LNCaP clone FGC (cell line): ENCODE results near the gene KCNQ2.

Source experiments
- DNase-seq: peaks from one replicate; pipeline ENCODE4 v3.0.0-alpha.2; 2011; ENCODE audit warnings: low read depth
- H3K4me3 ChIP-seq: 2 replicates; pipeline ENCODE4 v1.5.1; 2011; ENCODE audit warnings: mild to moderate bottlenecking, low read depth, low read length, control low read depth
- TF ChIP-seq, protein P1 (sequence below): IDR thresholded peaks from 2 replicates; pipeline ENCODE4 v1.5.1; 2012; ENCODE audit warnings: mild to moderate bottlenecking; ENCODE audit not compliant: control insufficient read depth, insufficient read depth; ENCODE audit errors: extremely low read depth

Gene KCNQ2

DNA sequence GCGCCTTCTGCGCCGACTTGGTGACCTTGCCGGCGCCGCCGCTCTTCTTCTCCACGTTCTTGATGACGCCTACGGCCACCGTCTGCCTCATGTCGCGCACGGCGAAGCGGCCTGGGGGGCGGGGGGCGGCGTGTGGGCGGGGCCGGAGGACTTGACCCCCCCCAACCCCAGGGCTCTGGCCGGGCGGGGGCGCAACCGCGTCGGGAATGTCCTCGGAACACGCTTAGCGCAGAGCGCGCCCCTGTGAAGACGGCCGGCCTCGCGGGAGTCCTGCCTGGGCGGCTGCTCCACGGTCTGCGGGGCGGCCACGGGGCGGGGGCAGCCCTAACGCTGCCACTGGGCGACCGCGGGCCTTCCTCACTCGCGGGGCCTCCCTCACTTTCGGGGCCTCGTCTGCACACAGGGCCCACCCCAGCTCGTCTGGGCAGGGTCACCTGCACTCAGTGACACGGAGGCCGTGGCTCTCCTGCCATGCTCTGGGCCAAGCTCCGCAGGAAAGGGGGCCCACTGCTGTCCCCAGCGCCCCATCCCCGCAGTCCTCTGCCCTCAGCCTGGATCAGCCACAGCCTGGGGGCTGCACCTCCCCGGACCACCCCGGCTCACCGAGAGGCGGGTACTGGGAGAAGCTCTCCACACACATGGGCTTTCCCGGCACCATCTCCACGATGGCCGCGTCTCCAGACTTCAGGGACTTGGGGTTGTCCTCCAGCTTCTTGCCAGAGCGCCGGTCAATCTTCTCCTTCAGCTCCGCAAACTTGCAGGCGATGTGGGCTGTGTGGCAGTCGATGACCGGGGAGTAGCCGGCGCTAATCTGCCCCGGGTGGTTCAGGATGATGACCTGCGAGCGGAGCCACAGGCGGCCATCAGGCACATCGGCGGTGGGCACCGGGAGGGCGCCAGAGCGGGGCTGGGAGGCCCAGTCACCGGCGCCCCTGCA, 16.1 kb upstream of the KCNQ2 start:
- TF ChIP-seq, protein P1, sequence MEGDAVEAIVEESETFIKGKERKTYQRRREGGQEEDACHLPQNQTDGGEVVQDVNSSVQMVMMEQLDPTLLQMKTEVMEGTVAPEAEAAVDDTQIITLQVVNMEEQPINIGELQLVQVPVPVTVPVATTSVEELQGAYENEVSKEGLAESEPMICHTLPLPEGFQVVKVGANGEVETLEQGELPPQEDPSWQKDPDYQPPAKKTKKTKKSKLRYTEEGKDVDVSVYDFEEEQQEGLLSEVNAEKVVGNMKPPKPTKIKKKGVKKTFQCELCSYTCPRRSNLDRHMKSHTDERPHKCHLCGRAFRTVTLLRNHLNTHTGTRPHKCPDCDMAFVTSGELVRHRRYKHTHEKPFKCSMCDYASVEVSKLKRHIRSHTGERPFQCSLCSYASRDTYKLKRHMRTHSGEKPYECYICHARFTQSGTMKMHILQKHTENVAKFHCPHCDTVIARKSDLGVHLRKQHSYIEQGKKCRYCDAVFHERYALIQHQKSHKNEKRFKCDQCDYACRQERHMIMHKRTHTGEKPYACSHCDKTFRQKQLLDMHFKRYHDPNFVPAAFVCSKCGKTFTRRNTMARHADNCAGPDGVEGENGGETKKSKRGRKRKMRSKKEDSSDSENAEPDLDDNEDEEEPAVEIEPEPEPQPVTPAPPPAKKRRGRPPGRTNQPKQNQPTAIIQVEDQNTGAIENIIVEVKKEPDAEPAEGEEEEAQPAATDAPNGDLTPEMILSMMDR, result no peak
- no peak overlapping the region for H3K4me3 ChIP-seq
- no peak for DNase-seq

DNA sequence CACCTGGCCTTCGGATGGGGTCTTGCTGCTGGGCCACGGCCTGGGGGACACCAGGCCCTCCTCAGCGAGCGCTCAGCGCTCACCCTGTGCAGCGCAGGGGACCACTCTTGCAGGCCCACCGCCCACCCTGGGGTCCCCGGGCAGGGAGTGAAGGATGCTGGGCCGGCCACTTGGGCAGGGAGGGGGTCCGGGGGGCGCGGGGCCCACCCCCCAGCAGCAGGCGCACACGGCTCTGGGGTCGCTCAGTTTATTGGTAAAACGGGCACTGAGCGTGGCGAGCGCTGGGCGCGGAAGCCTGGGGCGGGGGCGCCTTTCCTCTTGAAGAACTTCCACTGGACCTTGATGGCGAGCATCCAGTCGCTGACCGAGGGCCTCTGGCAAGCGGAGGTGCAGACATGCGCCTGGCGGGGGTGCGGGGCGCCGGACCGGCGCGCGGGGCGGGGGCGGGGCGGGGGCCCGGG, 15.4 kb upstream of the KCNQ2 start:
- no peak for DNase-seq
- TF ChIP-seq, protein P1, result no peak
- H3K4me3 ChIP-seq, result no peak overlapping the region

DNA sequence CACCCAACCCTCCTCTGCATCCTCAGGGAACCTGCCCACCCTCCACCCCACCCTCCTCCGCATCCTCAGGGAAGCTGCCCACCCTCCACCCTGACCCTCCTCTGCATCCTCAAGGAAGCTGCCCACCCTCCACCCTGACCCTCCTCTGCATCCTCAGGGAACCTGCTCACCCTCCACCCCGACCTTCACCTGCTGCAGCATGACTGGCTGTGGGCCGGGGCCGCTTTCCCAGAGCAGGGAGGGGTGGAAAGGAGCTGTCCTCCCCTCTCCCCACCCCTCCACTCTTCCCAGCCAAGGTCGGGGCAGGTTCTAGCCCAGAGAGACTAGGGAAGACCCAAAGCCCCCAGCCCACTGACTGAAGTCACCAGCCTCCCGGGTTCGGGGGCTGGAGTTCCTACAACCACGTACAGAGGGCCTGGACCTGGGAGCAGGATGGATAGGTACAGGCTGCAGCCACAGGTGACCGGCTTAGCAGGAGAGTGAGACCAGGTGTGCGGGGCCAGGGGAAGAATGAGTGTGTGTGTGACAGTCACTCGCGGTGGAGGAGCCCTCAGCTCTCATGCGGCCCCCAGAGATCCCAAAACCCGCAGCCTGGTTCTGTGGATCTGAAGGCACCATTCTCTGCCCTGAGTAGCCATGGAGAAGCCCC, 14.8 kb upstream of the KCNQ2 start:
- no peak overlapping the region for H3K4me3 ChIP-seq
- TF ChIP-seq, protein P1, result no peak
- no peak for DNase-seq

DNA sequence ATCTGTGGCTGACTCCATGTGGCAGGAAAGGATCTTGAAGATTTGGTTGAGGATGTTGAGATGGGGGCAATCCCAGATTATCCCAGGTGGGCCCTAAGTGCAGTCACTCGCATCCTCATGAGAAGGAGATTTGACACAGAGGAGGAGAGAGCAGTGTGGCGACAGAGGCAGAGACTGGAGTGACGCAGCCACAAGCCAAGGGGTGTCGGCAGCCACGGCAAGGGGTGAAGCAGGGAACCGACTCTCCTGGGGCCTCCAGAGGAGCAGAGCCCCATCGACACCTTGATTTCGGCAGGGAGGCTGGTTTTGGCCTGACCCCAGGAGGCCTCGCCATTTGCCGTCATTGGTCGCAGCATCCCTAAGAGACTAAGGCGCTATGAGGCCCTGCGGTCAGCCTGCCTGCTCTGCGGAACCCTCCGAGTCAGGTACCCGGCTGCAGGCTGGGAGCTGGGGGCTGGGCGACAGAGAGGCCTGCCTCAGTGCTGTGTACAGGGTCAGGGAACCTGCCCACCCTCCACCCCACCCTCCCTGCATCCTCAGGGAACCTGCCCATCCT, 13.9 kb upstream of the KCNQ2 start:
- H3K4me3 ChIP-seq, result no peak overlapping the region
- DNase-seq, result no peak
- TF ChIP-seq, protein P1, result no peak

DNA sequence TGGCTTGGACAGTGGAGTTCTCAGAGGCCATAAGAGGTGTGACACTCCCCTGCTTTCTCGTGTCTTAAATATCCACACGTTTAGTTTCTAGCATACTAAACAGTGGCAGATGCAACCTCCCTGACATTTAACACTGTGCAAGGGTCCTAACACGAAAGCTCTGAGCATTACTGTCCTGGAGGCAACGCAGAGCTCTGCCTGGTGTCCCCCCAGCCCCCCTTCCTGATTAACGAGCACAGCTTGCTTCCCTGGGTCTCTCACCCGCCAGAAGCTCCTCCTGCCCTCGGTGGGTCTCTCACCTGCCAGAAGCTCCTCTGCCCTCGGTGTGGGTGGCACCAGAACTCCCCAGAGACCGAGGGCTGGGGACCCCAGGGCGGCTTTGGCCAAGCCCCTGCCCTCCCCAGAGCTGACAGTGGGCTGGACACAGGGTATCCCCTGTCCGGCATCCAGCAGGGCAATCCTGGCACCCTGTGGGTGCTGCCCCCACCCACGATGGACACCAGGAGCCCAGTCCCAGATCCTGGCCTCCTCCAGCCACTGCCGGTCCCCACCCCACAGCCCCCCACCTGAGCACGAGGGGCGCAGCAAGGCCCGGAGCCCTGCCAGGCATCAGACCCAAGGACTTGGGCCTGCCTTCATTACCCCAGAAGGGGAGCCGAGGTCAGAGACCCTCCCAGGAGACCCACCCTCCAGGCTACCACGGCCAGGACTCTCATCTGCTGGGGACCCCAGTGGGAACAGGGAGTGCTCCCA, 12.4 kb upstream of the KCNQ2 start:
- TF ChIP-seq, protein P1, result no peak
- no peak for DNase-seq
- no peak overlapping the region for H3K4me3 ChIP-seq

DNA sequence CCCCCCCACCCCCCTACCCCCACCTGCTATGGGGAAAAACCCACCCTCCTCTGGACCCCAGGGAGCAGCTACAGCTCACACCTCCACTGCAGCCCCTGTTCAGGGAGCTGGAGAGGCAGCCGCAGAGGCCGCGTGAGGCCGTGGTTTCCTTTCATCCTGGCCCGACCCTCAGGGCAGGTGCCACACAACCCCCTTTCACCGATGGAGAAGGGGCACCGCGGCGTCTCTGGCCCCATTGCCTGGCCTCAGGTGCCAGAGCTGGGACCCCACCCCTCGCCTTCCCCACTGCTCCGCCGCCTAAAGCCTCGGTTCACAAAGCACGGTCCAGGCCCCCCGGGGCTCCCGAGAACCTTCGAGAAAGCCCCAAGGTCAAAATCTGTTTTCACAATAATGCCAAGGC, 11.8 kb upstream of the KCNQ2 start:
- DNase-seq, result no peak
- TF ChIP-seq, protein P1, result no peak
- H3K4me3 ChIP-seq, result no peak overlapping the region
